B cell (primary cell): ENCODE results near the gene CAMK1D.

Experiments used
- CTCF ChIP-seq: fragments of 200-600 bp; IDR thresholded peaks from one replicate; pipeline ENCODE4 v1.8.0; 2022; ENCODE audit warnings: antibody characterized with exemption, mild to moderate bottlenecking
- EZH2 ChIP-seq: IDR thresholded peaks from 2 replicates; pipeline ENCODE4 v1.6.1; 2012; ENCODE audit warnings: borderline replicate concordance, low read depth, mild to moderate bottlenecking, moderate library complexity, low read length; ENCODE audit not compliant: insufficient read depth, poor library complexity, severe bottlenecking

GRCh38 chr10:12459340-12459739 is 110.0 kb downstream of the CAMK1D start:
- TF ChIP-seq CTCF (no peak), EZH2 (no peak)
